GM12874 (cell line): Measurements from ENCODE around the gene UBXN10.

Experiments
- CTCF ChIP-seq: IDR thresholded peaks from 2 replicates; pipeline ENCODE4 v1.5.1; 2011; ENCODE audit warnings: low read depth, mild to moderate bottlenecking, control low read depth, low read length, moderate library complexity; ENCODE audit not compliant: insufficient read depth

Gene UBXN10

GRCh38 chr1:20152599-20152930 lies 33.3 kb upstream of the UBXN10 start:
- no peak for TF ChIP-seq CTCF

- TF ChIP-seq CTCF: no peak
Measured at GRCh38 chr1:20153000-20153418, 32.9 kb upstream of the UBXN10 start.

- TF ChIP-seq CTCF: no peak
Measured at GRCh38 chr1:20154301-20154831, 31.5 kb upstream of the UBXN10 start.

GRCh38 chr1:20158358-20159070 lies 27.4 kb upstream of the UBXN10 start:
- no peak for TF ChIP-seq CTCF

- no peak for TF ChIP-seq CTCF
Measured at GRCh38 chr1:20160034-20160433, 25.9 kb upstream of the UBXN10 start.

- TF ChIP-seq CTCF: no peak
Measured at GRCh38 chr1:20164694-20165202, 21.1 kb upstream of the UBXN10 start.

GRCh38 chr1:20165522-20165951 lies 20.4 kb upstream of the UBXN10 start:
- TF ChIP-seq CTCF: peak; percentile 36; the same call in 1 of the 2 replicates
